ENCODE data around the gene ATF7IP. TPM values are rescaled to one million over a fixed set of nuclear protein-coding genes. Genes with fewer than 3 reads are reported as not detected.

The ATF7IP gene
- total and polyA plus RNA-seq, 12 donors = 4.0 to 85.8 (median 66.2) TPM

GRCh38 chr12:14357486-14357885 lies 8.0 kb upstream of the ATF7IP start:
- Histone ChIP-seq H3K27me3 (no peaks in the 10 kb centered on the region), H3K36me3 (no peaks in the 10 kb centered on the region), H3K27ac (no peak overlapping the region), H3K4me3 (no peak overlapping the region), H3K4me1 (no peaks in the 10 kb centered on the region), H3K9me3 (peaks cover 0 to 8% (median 0%) of the 10 kb centered on the region in 11 donors)
- intact Hi-C loops (cut with DNase I) = loop anchor here in 1 of 10 donors (10.0 kb wide), 1 partner anchor 93 kb away; no protein-coding TSS in a partner anchor
- TF ChIP-seq CTCF (IDR thresholded peaks at IDR 0.05) = no peak
- no peak for ATAC-seq
- no peak for DNase-seq
- 98 to 100% methylated on average over 1 of the region's 1 CpG for WGBS, 2 donors

GRCh38 chr12:14362352-14362751 lies 3.1 kb upstream of the ATF7IP start:
- Histone ChIP-seq H3K36me3 (no peaks in the 10 kb centered on the region), H3K9me3 (no peaks in the 10 kb centered on the region), H3K27me3 (no peaks in the 10 kb centered on the region), H3K4me1 (peaks cover 0 to 8% (median 0%) of the 10 kb centered on the region in 9 donors), H3K27ac (no peak overlapping the region), H3K4me3 (no peak overlapping the region)
- ATAC-seq (no peak), DNase-seq (no peak)
- 74 to 76% methylated on average over 1 of the region's 1 CpG for WGBS, 2 donors
- intact Hi-C loops (cut with DNase I) = loop anchor here in 4 of 10 donors (5.0 to 10.0 kb wide), 4 partner anchors 52 to 202 kb away; partner anchors contain the start of gene PLBD1 (in 1 of the 4)
- no peak for TF ChIP-seq CTCF (IDR thresholded peaks at IDR 0.05)

GRCh38 chr12:14364583-14365271 lies 755 bp upstream of the ATF7IP start:
- intact Hi-C loops (cut with DNase I) = loop anchor here in 8 of 10 donors (1.0 to 10.0 kb wide), 12 partner anchors 50 to 408 kb away; partner anchors contain the start of gene PLBD1 (in 1 of the 8)
- Histone ChIP-seq H3K9me3 (peaks cover 0 to 5% (median 0%) of the 10 kb centered on the region in 11 donors), H3K27ac (peak overlapping the region; percentile 82 to 99 (median 96)), H3K36me3 (peaks cover 0 to 10% (median 0%) of the 10 kb centered on the region in 9 donors), H3K27me3 (no peaks in the 10 kb centered on the region), H3K4me1 (peaks cover 0 to 20% (median 8%) of the 10 kb centered on the region in 9 donors), H3K4me3 (peak overlapping the region in 9 of 10 donors; percentile 59 to 83 (median 72))
- WGBS, 2 donors = 93 to 98% methylated on average over 8 of the region's 8 CpGs
- no peak for TF ChIP-seq CTCF (IDR thresholded peaks at IDR 0.05)
- DNase-seq = no peak
- no peak for ATAC-seq

- H3K27ac ChIP-seq = peak overlapping the region; percentile 82 to 99 (median 96)
- peak in 7 of 9 donors; percentile 18 to 53 (median 37) for TF ChIP-seq CTCF (IDR thresholded peaks at IDR 0.05)
- intact Hi-C loops (cut with DNase I) = loop anchor here in 7 of 10 donors (1.0 to 10.0 kb wide), 12 partner anchors 19 to 406 kb away; partner anchors contain the start of gene PLBD1 (in 1 of the 7)
- DNase-seq = no peak
- peak overlapping the region; percentile 26 to 83 (median 72) for H3K4me3 ChIP-seq
- H3K9me3 ChIP-seq = peaks cover 0 to 7% (median 0%) of the 10 kb centered on the region in 11 donors
- peaks cover 0 to 31% (median 11%) of the 10 kb centered on the region in 9 donors for H3K4me1 ChIP-seq
- peak in 1 of 8 donors; percentile 34 for ATAC-seq
- WGBS, 2 donors = 4% methylated on average over 5 of the region's 5 CpGs
- no peaks in the 10 kb centered on the region for H3K27me3 ChIP-seq
- H3K36me3 ChIP-seq = peaks cover 0 to 17% (median 0%) of the 10 kb centered on the region in 9 donors
Measured at GRCh38 chr12:14366209-14367039, 942 bp downstream of the ATF7IP start.
